Muscle of leg (tissue), 11 donors: ENCODE results near the gene OSER1. TPM values are rescaled to one million over a fixed set of nuclear protein-coding genes. Genes with fewer than 3 reads are reported as not detected.

ENCODE experiments used
- DNase-seq: peaks from one replicate; pipeline ENCODE4 v3.0.0; 2013
- H3K27ac ChIP-seq: one replicate; pipeline ENCODE4 v1.5.1; 2013; ENCODE audit warnings: mild to moderate bottlenecking, low read length, control low read depth
- H3K27me3 ChIP-seq: one replicate; pipeline ENCODE4 v1.6.1; 2013; ENCODE audit warnings: low read length; ENCODE audit not compliant: control insufficient read depth, insufficient read depth
- H3K36me3 ChIP-seq: one replicate; pipeline ENCODE4 v1.6.1; 2013; ENCODE audit warnings: low read length; ENCODE audit not compliant: control insufficient read depth, insufficient read depth
- H3K4me1 ChIP-seq: one replicate; pipeline ENCODE4 v1.6.1; 2013; ENCODE audit warnings: low read length; ENCODE audit not compliant: control insufficient read depth, insufficient read depth
- H3K4me3 ChIP-seq: one replicate; pipeline ENCODE4 v1.5.1; 2013; ENCODE audit warnings: low read length, control low read depth
- H3K9me3 ChIP-seq: replicated peaks from 2 replicates; pipeline ENCODE4 v1.6.1; 2013; ENCODE audit warnings: low read depth, low read length; ENCODE audit not compliant: control insufficient read depth
- WGBS: methylation state at CpG from one replicate; pipeline ENCODE4 v1.1.5; 2013; ENCODE audit warnings: missing lambda C conversion rate; ENCODE audit not compliant: insufficient coverage; 5-methylcytosine and 5-hydroxymethylcytosine counted together
- polyA plus RNA-seq, 8 donors: library from polyadenylated mRNA; unstranded; fragments of 120-200 nt; gene quantifications; one replicate each; pipeline versions ENCODE4 v1.2.1 to v1.2.3, GENCODE V29; 2013; ENCODE audit warnings: inconsistent platforms in 1 of 8, low replicate concordance in 1 of 8; ENCODE audit not compliant: insufficient read length in 8 of 8, insufficient read depth in 1 of 8
- total RNA-seq: library from RNA; stranded (reverse); fragments of 120-200 nt; gene quantifications from one replicate; pipeline ENCODE4 v1.2.4, GENCODE V29; 2013

OSER1 gene
- total and polyA plus RNA-seq, 9 donors: 24.3 to 31.0 (median 27.4) TPM

- Histone ChIP-seq H3K36me3 (peaks cover 35% of the 10 kb centered on the region), H3K27me3 (no peaks in the 10 kb centered on the region), H3K9me3 (no peaks in the 10 kb centered on the region), H3K27ac (no peak overlapping the region), H3K4me1 (peaks cover 36% of the 10 kb centered on the region), H3K4me3 (no peak overlapping the region)
- no peak for DNase-seq
- 45% methylated on average over 1 of the region's 6 CpGs for WGBS
Observed at GRCh38 chr20:44153636-44154043, 56.9 kb downstream of the OSER1 start.

GRCh38 chr20:44151621-44152416 is 58.8 kb downstream of the OSER1 start:
- Histone ChIP-seq H3K9me3 (no peaks in the 10 kb centered on the region), H3K27ac (peak overlapping the region; percentile 69), H3K27me3 (no peaks in the 10 kb centered on the region), H3K4me3 (no peak overlapping the region), H3K4me1 (peaks cover 30% of the 10 kb centered on the region), H3K36me3 (peaks cover 38% of the 10 kb centered on the region)
- DNase-seq: peak; percentile 49
- WGBS: 63% methylated on average over 10 of the region's 14 CpGs

GRCh38 chr20:44146272-44146671 is 64.3 kb downstream of the OSER1 start:
- WGBS: no CpG with 5 or more reads among the region's 4 CpGs
- Histone ChIP-seq H3K27ac (peak overlapping the region; percentile 59), H3K36me3 (peaks cover 30% of the 10 kb centered on the region), H3K4me1 (peaks cover 52% of the 10 kb centered on the region), H3K9me3 (no peaks in the 10 kb centered on the region), H3K27me3 (no peaks in the 10 kb centered on the region), H3K4me3 (no peak overlapping the region)
- DNase-seq: no peak

Other genes starting within 250 kb of the OSER1 start
- gene JPH2, start 23.6 kb downstream of the OSER1 start, total RNA-seq: 76.8 TPM
- 100 to 1,000 TPM in 2 of 8 donors, 10 to 100 TPM in 6; 55.5 to 110 (median 83.1) TPM for gene JPH2, start 23.6 kb downstream of the OSER1 start, polyA plus RNA-seq
- gene GDAP1L1, start 36.5 kb upstream of the OSER1 start, total RNA-seq: 0.18 TPM
- gene GDAP1L1, start 36.5 kb upstream of the OSER1 start, polyA plus RNA-seq: under 1 TPM in 7 of 8 donors, not detected in 1; 0.06 to 0.89 (median 0.27) TPM
- gene FITM2, start 100.4 kb upstream of the OSER1 start, total RNA-seq: 6.8 TPM
- gene FITM2, start 100.4 kb upstream of the OSER1 start, polyA plus RNA-seq: 1 to 10 TPM; 6.2 to 7.1 (median 6.7) TPM
- not detected for gene R3HDML, start 126.3 kb upstream of the OSER1 start, total RNA-seq
- not detected for gene R3HDML, start 126.3 kb upstream of the OSER1 start, polyA plus RNA-seq
- gene HNF4A, start 144.9 kb upstream of the OSER1 start, total RNA-seq: under 0.01 TPM
- 10 to 100 TPM in 1 of 8 donors, 1 to 10 TPM in 1, under 1 TPM in 5, not detected in 1; 0.03 to 11.1 (median 0.11) TPM for gene HNF4A, start 144.9 kb upstream of the OSER1 start, polyA plus RNA-seq